BLaER1 treated with 17β-estradiol and CSF1 and Interleukin-3, amounts not matched to agents 10 nM and 100 nM (cell line): ENCODE results near the gene DHX29.

ENCODE experiments used
- H3K27ac ChIP-seq, 11 experiments: shearing (Covaris generic); formaldehyde crosslinking; 2 replicates each; pipeline ENCODE4 v1.8.1; 2022
- H3K27me3 ChIP-seq, 11 experiments: shearing (Covaris generic); formaldehyde crosslinking; 2 replicates each; pipeline ENCODE4 v1.8.1; 2022
- H3K36me3 ChIP-seq, 11 experiments: shearing (Covaris generic); formaldehyde crosslinking; 2 replicates each; pipeline ENCODE4 v1.8.1; 2022
- H3K4me1 ChIP-seq, 10 experiments: shearing (Covaris generic); formaldehyde crosslinking; 2 replicates each; pipeline ENCODE4 v1.8.1; 2022
- H3K4me2 ChIP-seq, 11 experiments: shearing (Covaris generic); formaldehyde crosslinking; 2 replicates each; pipeline ENCODE4 v1.8.1; 2022
- H3K4me3 ChIP-seq, 10 experiments: shearing (Covaris generic); formaldehyde crosslinking; 2 replicates each; pipeline ENCODE4 v1.8.1; 2022
- H3K9ac ChIP-seq, 11 experiments: shearing (Covaris generic); formaldehyde crosslinking; 2 replicates each; pipeline ENCODE4 v1.8.1; 2022
- H3K9me3 ChIP-seq, 11 experiments: shearing (Covaris generic); formaldehyde crosslinking; replicated peaks in 1 of 11; 2 replicates each; pipeline ENCODE4 v1.8.1; 2022
- H4K20me1 ChIP-seq, 11 experiments: shearing (Covaris generic); formaldehyde crosslinking; 2 replicates each; pipeline ENCODE4 v1.8.1; 2022
- Cebpa-rat ChIP-seq, 11 experiments: shearing (Covaris generic); IDR thresholded peaks; 2 replicates each; pipeline ENCODE4 v1.8.1; 2022

DHX29 gene

DNA sequence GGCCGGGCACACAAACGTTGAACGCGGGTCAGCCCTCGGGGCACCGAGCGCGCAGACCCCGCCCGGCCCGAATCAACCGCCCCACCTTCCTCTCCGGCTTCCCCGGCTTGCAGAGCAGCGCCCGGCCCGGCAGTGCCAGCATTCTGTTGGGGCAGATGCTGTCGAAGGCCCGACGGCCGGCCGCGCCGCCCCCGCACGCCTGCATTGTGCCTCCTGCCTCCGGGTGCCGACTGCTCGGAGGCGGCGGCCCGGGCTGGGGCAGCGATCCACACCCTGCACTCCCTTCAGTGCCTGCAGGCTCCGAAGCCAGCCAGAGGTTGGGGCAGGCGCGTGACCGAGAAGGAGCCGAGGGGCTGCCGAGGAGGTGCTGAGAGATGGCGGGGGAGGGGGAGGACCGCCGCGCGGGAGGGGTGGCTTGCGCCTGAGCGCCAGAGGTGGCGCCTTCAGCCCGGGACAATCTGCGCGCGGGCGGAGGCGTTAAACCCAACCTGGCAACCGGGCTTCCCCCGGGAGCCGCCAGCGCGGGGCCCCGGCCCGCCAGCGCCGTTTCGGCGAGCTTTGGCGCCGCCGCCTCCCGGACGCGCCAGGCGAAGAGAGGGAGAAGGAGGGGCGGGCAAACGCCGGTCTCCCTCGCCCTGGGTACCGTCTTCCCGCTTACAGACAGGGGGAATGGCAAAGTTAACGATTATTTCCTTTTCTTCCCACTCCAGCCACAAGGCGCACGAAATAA is 80.4 kb downstream of the DHX29 start, which contains the start of gene MCIDAS:
TSS of gene MCIDAS (minus strand) at position 382 of the 730 bp plus-strand sequence. CDS start at position 205, 177 bp downstream.
- Histone ChIP-seq H3K4me1 (peaks cover 7 to 30% (median 24%) of the 10 kb centered on the region in 10 experiments), H3K9me3 (peaks cover 16 to 26% (median 18%) of the 10 kb centered on the region in 11 experiments), H3K27me3 (peaks cover 100% of the 10 kb centered on the region in 11 experiments), H3K9ac (peak within 1 kb of the TSS in 5 of 11 experiments; percentile 20 to 47 (median 40); a peak in 7 of 22 replicates), H4K20me1 (peaks cover 1 to 74% (median 50%) of the 10 kb centered on the region in 11 experiments; a peak in 20 of 22 replicates), H3K36me3 (no peaks in the 10 kb centered on the region), H3K4me2 (peak within 1 kb of the TSS; percentile 82 to 99 (median 93)), H3K4me3 (peak within 1 kb of the TSS; percentile 49 to 70 (median 58)), H3K27ac (no peak within 1 kb of the TSS)
- no peak for TF ChIP-seq Cebpa-rat (IDR thresholded peaks at IDR 0.05)

DNA sequence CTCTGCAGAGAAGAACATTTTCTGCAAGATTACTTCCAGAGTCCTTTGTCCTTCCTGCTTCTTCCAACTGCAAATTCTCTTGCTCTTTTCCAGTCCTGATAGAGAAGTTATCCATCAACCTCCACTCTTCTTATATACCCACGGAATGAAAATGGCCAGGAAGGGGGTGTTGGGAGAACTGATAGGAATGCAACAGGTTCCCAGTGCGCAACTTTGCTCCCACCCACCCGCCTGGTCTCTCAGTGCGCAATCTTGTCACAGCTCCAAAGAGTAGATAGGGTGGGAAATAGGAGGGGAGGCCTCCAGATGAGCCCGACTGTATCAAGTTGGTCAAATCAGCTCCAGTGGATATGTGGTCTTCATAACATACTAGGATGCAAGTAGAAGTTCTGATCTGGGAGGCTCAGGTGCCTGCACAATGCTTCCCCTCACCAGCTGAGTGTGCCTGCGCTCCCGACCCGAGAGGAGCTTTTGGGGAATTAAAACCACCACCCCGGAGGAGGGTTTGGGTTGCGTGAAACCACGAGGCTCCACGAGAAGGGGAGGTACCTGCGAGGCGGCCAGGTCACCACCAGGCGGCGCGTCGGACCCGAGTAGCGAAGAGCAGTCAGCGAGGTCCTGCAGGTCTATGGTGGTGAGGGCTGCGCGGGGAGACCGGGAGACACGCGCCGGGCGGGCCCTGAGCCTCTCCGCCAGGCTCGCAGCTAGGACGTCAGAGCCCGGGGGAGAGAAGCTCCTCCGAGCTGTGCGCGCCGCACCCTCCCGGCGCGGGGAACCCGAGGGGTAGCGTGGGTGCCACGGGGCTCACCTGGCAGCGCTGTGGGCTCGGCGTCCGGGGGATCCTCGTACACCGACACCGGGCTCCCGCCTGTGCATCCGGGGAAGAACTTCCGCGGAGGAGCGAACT is 81.2 kb downstream of the DHX29 start:
- no peaks in the 10 kb centered on the region for H3K36me3 ChIP-seq
- H3K9me3 ChIP-seq, result peaks cover 24 to 34% (median 26%) of the 10 kb centered on the region in 11 experiments
- H3K27me3 ChIP-seq, result peaks cover 100% of the 10 kb centered on the region in 11 experiments
- no peak overlapping the region for H3K27ac ChIP-seq
- H3K9ac ChIP-seq, result peak overlapping the region in 5 of 11 experiments; percentile 20 to 47 (median 40); a peak in 6 of 22 replicates
- no peak for TF ChIP-seq Cebpa-rat (IDR thresholded peaks at IDR 0.05)
- H3K4me1 ChIP-seq, result peaks cover 6 to 21% (median 18%) of the 10 kb centered on the region in 10 experiments; a peak in 19 of 20 replicates
- H3K4me2 ChIP-seq, result peak overlapping the region; percentile 82 to 99 (median 93)
- peak overlapping the region; percentile 49 to 70 (median 58) for H3K4me3 ChIP-seq
- peaks cover 0 to 65% (median 42%) of the 10 kb centered on the region in 11 experiments; a peak in 19 of 22 replicates for H4K20me1 ChIP-seq

GRCh38 chr5:55225346-55225745 is 82.1 kb downstream of the DHX29 start:
- H3K4me2 ChIP-seq, result no peak overlapping the region
- H3K9me3 ChIP-seq, result peaks cover 33 to 44% (median 34%) of the 10 kb centered on the region in 11 experiments
- H3K27ac ChIP-seq, result no peak overlapping the region
- no peak overlapping the region for H3K4me3 ChIP-seq
- H3K4me1 ChIP-seq, result peaks cover 6 to 19% (median 16%) of the 10 kb centered on the region in 10 experiments; a peak in 17 of 20 replicates
- H3K36me3 ChIP-seq, result no peaks in the 10 kb centered on the region
- peaks cover 100% of the 10 kb centered on the region in 11 experiments for H3K27me3 ChIP-seq
- H4K20me1 ChIP-seq, result peaks cover 0 to 56% (median 33%) of the 10 kb centered on the region in 11 experiments; a peak in 18 of 22 replicates
- no peak for TF ChIP-seq Cebpa-rat (IDR thresholded peaks at IDR 0.05)
- no peak overlapping the region for H3K9ac ChIP-seq

DNA sequence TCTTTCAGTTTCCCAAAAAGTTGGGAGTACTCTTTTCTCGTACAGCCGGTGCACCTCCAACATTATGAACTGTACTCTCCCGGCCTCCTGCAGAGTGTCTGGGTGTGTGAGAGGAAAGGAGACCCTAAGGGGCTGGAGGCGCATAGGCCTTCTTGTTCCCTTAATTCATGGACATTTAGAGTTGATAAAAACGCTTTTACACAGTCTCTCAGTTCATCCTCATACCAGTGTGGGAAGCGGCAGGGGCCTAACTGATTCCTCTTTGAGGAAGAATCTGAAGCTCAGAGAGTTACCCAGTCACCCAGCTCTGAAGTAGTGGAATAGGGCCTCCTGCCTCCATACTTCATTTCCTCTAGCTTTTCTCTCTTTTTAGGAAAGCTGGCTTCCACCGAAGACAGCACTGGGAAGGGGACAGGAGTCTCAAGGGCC is 83.7 kb downstream of the DHX29 start:
- Histone ChIP-seq H3K9me3 (peaks cover 33 to 46% (median 36%) of the 10 kb centered on the region in 11 experiments), H3K4me2 (no peak overlapping the region), H3K4me3 (0 out of 20 replicates have a peak overlapping the region, but pooled peaks of 1 of the 10 experiments have one; percentile 0), H3K4me1 (peaks cover 6 to 19% (median 16%) of the 10 kb centered on the region in 10 experiments; a peak in 17 of 20 replicates), H3K27ac (no peak overlapping the region), H4K20me1 (peaks cover 0 to 41% (median 22%) of the 10 kb centered on the region in 11 experiments; a peak in 18 of 22 replicates), H3K9ac (no peak overlapping the region), H3K27me3 (peaks cover 88 to 95% (median 89%) of the 10 kb centered on the region in 11 experiments), H3K36me3 (no peaks in the 10 kb centered on the region)
- no peak for TF ChIP-seq Cebpa-rat (IDR thresholded peaks at IDR 0.05)

GRCh38 chr5:55222985-55223811 is 84.3 kb downstream of the DHX29 start:
- TF ChIP-seq Cebpa-rat (IDR thresholded peaks at IDR 0.05), result no peak
- 0 out of 20 replicates have a peak overlapping the region, but pooled peaks of 4 of the 10 experiments have one; percentile 0 to 19 (median 8) for H3K4me3 ChIP-seq
- H3K27me3 ChIP-seq, result peaks cover 81 to 89% (median 82%) of the 10 kb centered on the region in 11 experiments
- H3K27ac ChIP-seq, result no peak overlapping the region
- H4K20me1 ChIP-seq, result peaks cover 0 to 35% (median 16%) of the 10 kb centered on the region in 11 experiments; a peak in 18 of 22 replicates
- no peak overlapping the region for H3K9ac ChIP-seq
- H3K4me1 ChIP-seq, result peaks cover 6 to 19% (median 16%) of the 10 kb centered on the region in 10 experiments; a peak in 17 of 20 replicates
- H3K36me3 ChIP-seq, result no peaks in the 10 kb centered on the region
- H3K9me3 ChIP-seq, result peaks cover 33 to 46% (median 36%) of the 10 kb centered on the region in 11 experiments
- H3K4me2 ChIP-seq, result no peak overlapping the region

- Histone ChIP-seq H3K9ac (no peak overlapping the region), H3K9me3 (peaks cover 33 to 46% (median 36%) of the 10 kb centered on the region in 11 experiments), H3K36me3 (no peaks in the 10 kb centered on the region), H3K4me3 (no peak overlapping the region; a peak in 3 of 20 replicates), H3K27me3 (peaks cover 73 to 80% (median 74%) of the 10 kb centered on the region in 11 experiments), H3K4me1 (peaks cover 6 to 13% (median 12%) of the 10 kb centered on the region in 10 experiments; a peak in 17 of 20 replicates), H3K4me2 (no peak overlapping the region), H4K20me1 (peaks cover 0 to 26% (median 7%) of the 10 kb centered on the region in 11 experiments; a peak in 14 of 22 replicates), H3K27ac (no peak overlapping the region)
- no peak for TF ChIP-seq Cebpa-rat (IDR thresholded peaks at IDR 0.05)
These were observed 85.2 kb downstream of the DHX29 start for GRCh38 chr5:55222092-55222984.
